T-helper 1 cell treated with Interleukin-12 subunit alpha and Interleukin-12 subunit beta and Interleukin-4 antibody, amounts not matched to agents 30 μg/mL and 1 μg/mL, for 36 hours (primary cell): Measurements from ENCODE around the gene PNMA6A.
"Not testable (repeated sequence)": the region's sequence is repeated elsewhere in the genome, so short reads cannot be mapped to it uniquely, and the experiment has no call there.

Experiments used
- H3K27ac Mint-ChIP-seq: one replicate; pipeline ENCODE4 v1.8.0; 2021; ENCODE audit warnings: mild to moderate bottlenecking, mixed read lengths
- H3K27me3 Mint-ChIP-seq: one replicate; pipeline ENCODE4 v1.8.0; 2021; ENCODE audit warnings: low read depth, mixed read lengths
- H3K36me3 Mint-ChIP-seq: one replicate; pipeline ENCODE4 v1.8.0; 2021; ENCODE audit warnings: low read depth, mixed read lengths
- H3K4me1 Mint-ChIP-seq: one replicate; pipeline ENCODE4 v1.8.0; 2021; ENCODE audit warnings: low read depth, mixed read lengths
- H3K4me3 Mint-ChIP-seq: one replicate; pipeline ENCODE4 v1.8.0; 2021; ENCODE audit warnings: mild to moderate bottlenecking, moderate library complexity, mixed read lengths
- H3K9me3 Mint-ChIP-seq: one replicate; pipeline ENCODE4 v1.8.0; 2021; ENCODE audit warnings: mixed read lengths

PNMA6A gene

DNA sequence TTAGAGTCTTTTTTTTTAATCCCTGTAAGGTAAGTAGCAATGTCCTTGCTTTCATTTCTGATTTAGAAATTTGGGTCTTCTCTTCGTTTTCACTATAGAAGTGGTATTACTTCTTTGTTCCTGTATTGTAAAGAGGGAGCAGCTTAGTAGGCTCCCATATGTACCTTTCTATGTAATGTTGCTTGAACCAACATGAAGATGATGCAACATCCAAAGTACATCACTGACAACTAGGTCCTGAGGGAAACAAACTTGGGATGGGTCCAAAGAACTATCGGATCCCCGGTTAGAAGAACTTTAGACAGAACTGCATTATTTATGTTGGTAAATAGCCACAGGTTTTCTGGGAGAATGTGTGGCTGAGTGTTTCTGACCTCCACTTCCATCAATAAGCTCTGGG lies 45.5 kb downstream of the PNMA6A start:
- not testable (repeated sequence) for H3K27me3 Mint-ChIP-seq, H3K4me1 Mint-ChIP-seq, H3K27ac Mint-ChIP-seq, H3K4me3 Mint-ChIP-seq, H3K36me3 Mint-ChIP-seq, H3K9me3 Mint-ChIP-seq

DNA sequence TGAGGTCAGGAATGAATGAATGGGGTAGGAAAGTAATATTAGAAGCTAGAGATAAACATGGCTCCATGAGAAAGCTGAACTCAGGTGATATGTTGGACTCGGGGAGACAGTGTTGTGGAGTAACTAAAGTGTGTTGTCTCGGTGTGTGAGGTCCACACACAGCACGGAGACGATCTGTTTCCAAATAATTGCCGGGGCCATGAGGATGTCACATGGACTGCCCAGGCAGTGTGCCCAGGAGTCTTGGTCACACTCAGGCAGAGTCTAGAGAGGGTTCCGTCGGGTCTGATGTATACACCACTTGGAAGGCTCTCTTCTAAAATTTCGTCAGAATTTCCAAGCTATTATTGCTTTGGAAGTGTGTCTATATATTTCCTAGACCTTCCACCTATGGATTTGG lies 48.0 kb downstream of the PNMA6A start:
- not testable (repeated sequence) for H3K27me3 Mint-ChIP-seq, H3K27ac Mint-ChIP-seq, H3K36me3 Mint-ChIP-seq, H3K9me3 Mint-ChIP-seq, H3K4me3 Mint-ChIP-seq, H3K4me1 Mint-ChIP-seq

DNA sequence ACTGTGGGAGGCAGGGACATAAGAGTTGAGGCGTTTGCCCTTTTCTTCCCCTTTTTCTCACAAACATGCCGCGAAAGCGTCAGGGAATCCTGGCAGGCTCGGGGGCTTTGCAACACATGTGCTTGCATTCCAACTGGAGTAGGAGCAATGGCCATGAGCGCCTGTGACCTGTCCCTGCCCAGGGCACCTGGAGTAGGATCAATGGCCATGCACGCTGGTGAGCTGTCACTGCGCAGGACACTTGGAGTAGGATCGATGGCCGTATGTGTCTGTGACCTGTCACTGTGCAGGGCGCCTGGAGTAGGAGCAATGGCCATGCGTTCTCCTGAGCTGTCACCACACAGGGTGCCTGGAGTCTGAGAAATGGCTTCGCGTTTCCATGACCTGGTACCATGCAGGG lies 51.2 kb downstream of the PNMA6A start:
- not testable (repeated sequence) for H3K27me3 Mint-ChIP-seq, H3K27ac Mint-ChIP-seq

More for the DNA sequence above, 51.2 kb downstream of the PNMA6A start:
- H3K4me3 Mint-ChIP-seq, H3K9me3 Mint-ChIP-seq, H3K4me1 Mint-ChIP-seq, H3K36me3 Mint-ChIP-seq: not testable (repeated sequence)
